ENCODE results near the gene CHST9.

DNA sequence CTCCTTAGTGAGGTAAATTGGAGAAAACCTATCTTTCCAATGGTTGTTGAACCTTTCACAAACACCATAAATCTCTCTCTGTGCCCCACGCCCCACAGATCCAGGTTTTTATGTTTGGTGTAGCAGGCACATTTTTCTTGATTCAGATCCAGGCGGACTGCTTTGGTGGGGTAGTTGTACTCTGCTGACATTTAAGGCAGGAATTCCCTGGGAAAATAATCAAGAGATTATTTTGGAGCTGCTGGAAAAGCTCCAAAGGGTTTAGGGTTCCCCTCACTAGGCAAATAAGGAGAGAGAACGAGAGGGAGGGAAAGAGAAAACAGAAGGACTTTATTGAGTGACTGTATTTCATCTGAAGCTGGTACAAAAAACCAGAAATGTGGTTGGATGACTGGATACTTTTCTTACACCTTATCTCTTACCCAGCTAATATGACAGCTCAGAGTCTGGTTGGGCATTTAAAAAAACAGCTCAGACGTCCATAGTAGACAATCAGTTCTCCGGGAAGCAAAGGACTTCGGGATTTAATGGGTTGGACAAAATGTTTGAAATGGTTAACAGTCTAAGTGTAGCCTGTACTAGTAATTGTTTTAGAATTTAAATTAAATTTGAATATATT, 316.0 kb downstream of the CHST9 start:
- no peak for TF ChIP-seq CTBP1 (IDR thresholded peaks at IDR 0.05; ENCODE audit: borderline replicate concordance)
- TF ChIP-seq BHLHE40 (IDR thresholded peaks at IDR 0.05; ENCODE audit: borderline replicate concordance), result no peak
- TF ChIP-seq FOXA1 (IDR thresholded peaks at IDR 0.05), result no peak
- no peak for TF ChIP-seq FOXM1 (IDR thresholded peaks at IDR 0.05; ENCODE audit: borderline replicate concordance)
- no peak for TF ChIP-seq SP1 (IDR thresholded peaks at IDR 0.05)
- TF ChIP-seq PKNOX1 (IDR thresholded peaks at IDR 0.05), result peak; percentile 46
- TF ChIP-seq SUZ12 (IDR thresholded peaks at IDR 0.05), result no peak
- no peak for TF ChIP-seq FOXK2 (IDR thresholded peaks at IDR 0.05)
- TF ChIP-seq TARDBP (IDR thresholded peaks at IDR 0.05), result no peak
- TF ChIP-seq L3MBTL2 (conservative IDR thresholded peaks at IDR 0.05), result no peak
- no peak for TF ChIP-seq ELF4 (IDR thresholded peaks at IDR 0.05)
- TF ChIP-seq LEF1 (IDR thresholded peaks at IDR 0.05; ENCODE audit: borderline replicate concordance), result no peak
- TF ChIP-seq ZNF384 (IDR thresholded peaks at IDR 0.05), result no peak

All from HEK293T (cell line).